Pons (tissue), 1 donor: Measurements from ENCODE around the gene DLGAP1.

ENCODE experiments used
- DNase-seq: peaks from one replicate; pipeline ENCODE4 v3.0.0-alpha.2; 2016; ENCODE audit warnings: low spot score

The DLGAP1 gene

GRCh38 chr18:3863006-3863405, 592.1 kb downstream of the DLGAP1 start:
- no peak for DNase-seq

DNA sequence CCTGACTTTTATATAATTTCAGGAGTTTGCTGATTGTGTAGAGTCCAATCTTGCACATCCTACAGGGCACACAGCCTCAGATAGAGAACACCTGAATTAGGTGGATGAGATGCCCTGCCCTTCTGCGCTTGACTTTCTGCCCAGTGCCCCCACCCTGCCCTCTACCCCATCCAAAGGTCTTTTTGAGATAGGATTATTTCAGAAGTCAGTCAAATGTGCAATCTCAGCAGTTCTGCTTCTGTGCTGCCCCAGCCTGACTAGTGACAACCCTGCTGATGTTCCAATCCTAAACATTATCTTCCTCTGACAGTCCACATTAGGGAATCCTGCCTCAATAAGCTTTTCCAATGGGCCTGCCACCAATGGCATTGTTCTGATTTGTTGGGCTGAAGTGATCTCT, 593.6 kb downstream of the DLGAP1 start:
- DNase-seq = no peak

GRCh38 chr18:3857544-3857943, 597.6 kb downstream of the DLGAP1 start:
- no peak for DNase-seq

- no peak for DNase-seq
Observed at GRCh38 chr18:3855966-3856365, 599.1 kb downstream of the DLGAP1 start.

GRCh38 chr18:3852321-3852720, 602.8 kb downstream of the DLGAP1 start:
- DNase-seq = no peak

DNA sequence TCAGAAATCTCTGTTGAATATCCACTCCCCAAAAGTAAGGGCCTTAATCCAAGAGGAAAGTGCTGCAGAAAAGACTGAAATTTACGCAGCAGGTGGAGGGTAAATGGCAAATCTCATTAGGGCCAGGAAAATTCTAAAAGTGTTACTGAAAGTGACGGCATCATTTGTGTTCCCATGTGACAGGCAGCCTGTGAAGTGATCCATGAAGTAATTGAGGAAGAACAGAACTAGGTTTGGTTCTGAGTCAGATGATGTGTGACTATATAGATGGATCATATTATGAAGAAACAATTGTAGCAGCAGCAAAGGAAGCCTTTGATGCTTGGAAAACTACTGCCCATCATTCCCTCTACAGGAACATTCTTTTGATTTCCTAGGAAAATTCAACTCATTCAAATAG, 603.9 kb downstream of the DLGAP1 start:
- DNase-seq = no peak

GRCh38 chr18:3848316-3848715, 606.8 kb downstream of the DLGAP1 start:
- DNase-seq = no peak

GRCh38 chr18:3845161-3845560, 609.9 kb downstream of the DLGAP1 start:
- no peak for DNase-seq

DNA sequence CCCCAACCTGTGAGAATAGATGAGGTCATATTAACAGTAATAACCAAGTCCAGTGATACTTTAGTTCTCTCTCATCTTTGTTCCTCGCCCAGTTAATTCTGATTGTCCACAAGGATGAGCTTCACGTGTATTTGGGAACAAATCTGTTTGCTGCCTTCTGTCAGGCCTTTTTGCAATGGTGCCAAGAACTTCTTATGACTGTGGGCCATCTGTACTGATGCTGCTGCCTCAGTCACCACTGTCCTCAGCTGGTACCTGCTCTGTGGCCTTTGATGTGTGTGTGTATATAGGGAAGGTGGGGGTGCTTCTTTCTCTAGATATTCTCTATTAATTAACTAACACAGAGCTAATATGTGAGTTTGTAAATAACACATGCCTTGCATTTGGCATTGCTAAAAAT, 612.3 kb downstream of the DLGAP1 start:
- DNase-seq = no peak

DNA sequence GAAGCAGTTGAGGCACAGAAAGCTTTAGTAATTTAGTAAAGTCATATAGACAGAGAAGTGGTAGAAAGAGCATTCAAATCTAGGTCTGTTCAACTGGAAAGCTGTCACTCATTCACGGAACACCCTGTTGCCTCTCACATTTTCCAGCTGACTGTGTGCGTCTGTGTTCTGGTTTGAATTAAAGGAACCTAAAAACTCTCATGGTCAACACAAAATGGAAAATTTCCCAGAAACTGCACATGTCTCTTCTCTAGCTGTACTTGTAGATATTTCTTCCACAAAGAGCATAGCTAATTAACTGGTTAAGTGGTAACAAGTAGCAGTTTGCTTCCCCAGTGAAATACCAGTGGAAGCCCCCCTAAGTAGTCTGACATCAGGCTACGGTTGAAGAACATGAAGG, 614.3 kb downstream of the DLGAP1 start:
- no peak for DNase-seq

GRCh38 chr18:3839581-3839981, 615.5 kb downstream of the DLGAP1 start:
- DNase-seq = no peak

GRCh38 chr18:3836483-3837335, 618.4 kb downstream of the DLGAP1 start:
- no peak for DNase-seq

- no peak for DNase-seq
Observed at GRCh38 chr18:3832025-3832638, 623.0 kb downstream of the DLGAP1 start.

- DNase-seq = no peak
Observed at GRCh38 chr18:3830604-3831003, 624.5 kb downstream of the DLGAP1 start.

DNA sequence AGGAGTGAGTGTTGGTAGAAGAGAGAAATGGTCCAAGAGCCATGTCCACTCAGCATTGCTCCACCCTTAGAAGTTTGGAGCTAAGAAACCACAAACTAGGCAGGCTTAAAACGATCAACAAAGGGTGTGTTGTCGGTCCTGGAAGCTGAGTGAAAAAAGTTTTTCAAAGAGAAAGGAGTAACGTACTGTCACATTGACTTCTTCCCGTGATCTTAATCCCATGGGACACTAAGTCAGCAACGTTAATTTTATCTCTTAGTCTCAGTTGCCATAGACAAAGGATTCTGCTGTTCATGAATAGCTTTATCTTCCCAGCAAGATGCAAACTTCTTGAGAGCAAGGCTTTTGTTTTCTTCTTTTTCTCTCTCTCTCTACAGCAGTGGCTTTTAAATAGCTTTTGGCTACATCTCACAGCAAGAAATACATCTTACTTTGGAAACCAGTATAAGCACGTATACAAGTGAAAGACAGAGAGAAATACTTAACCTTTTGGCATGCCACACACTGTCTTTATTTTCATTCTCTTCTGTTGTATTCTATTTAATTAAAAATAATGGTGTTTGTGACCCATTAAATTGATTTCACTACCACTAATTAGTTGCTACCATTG, 627.8 kb downstream of the DLGAP1 start:
- no peak for DNase-seq

DNA sequence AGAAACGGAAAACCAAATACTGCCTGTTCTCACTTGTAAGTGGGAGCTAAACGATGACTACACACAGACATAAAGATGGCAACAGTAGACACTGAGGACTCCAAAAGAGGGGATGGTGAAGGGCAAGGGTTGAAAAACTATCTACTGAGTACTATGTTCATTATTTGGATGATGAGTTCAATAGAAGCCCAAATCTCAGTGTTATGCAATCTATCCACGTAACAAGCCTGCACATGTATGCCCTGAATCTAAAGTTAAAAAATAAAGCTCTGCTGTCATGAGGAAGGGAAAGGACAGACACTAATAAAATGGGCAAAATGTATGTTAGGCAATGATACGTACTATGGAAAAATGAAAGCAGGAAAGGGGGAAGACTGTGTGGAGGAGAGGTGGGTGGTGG, 629.1 kb downstream of the DLGAP1 start:
- no peak for DNase-seq

- DNase-seq = no peak
Observed at GRCh38 chr18:3824101-3824500, 631.0 kb downstream of the DLGAP1 start.

DNA sequence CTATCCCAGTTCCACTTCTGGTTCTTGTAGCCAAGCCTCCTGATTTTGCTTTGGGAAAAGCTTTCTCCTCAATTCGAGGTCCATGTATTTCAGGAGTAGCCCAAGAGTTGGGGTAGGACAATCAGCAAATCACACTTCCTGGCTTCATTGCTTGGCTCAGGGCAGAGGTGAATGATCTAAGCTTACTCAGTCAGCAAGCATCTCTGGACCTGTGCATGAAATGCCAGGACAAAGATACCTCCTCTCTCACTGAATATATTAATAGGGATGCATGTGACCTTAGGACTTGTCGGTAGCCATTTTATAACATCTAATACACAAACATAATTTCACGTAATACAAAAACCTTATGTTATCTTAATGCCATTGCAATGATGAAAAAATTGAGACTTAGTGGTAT, 632.0 kb downstream of the DLGAP1 start:
- DNase-seq = no peak

GRCh38 chr18:3821524-3821923, 633.6 kb downstream of the DLGAP1 start:
- DNase-seq = no peak

DNA sequence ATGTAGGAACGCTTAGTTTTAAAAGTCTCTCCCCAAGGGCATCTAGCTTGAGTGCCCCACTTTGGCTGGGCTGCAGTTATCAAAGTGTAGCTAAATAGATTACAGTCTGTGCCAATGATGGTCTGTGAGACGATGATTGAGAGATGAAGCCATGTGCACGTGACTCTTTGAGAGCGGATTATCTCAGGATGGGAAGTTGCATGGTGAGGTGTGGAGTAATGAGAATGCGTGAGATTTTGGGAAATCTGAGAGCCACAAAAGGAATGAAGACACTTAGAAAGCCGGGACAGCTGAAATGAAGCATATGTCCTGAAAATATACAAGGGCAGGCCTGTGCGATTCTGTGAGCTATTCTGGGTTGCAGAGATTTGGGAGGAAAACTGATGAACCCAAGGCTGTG, 635.1 kb downstream of the DLGAP1 start:
- no peak for DNase-seq

GRCh38 chr18:3816610-3817363, 638.3 kb downstream of the DLGAP1 start:
- DNase-seq = no peak

- no peak for DNase-seq
Observed at GRCh38 chr18:3815991-3816390, 639.1 kb downstream of the DLGAP1 start.

- DNase-seq = no peak
Observed at GRCh38 chr18:3814816-3815215, 640.3 kb downstream of the DLGAP1 start.
